ENCODE results near the gene STK10.
"Not testable (repeated sequence)": the region's sequence is repeated elsewhere in the genome, so short reads cannot be mapped to it uniquely, and the experiment has no call there.

STK10 gene

GRCh38 chr5:172188033-172188892 lies at the start of gene STK10:
Gene STK10, minus strand, starts transcription at chr5:172188224. Its CDS starts 182 bp downstream, at chr5:172188042.
- DNase-seq: peak; percentile 79 to 86

- DNase-seq: no peak
Observed at GRCh38 chr5:172235827-172236736, 48.1 kb upstream of the STK10 start.

GRCh38 chr5:172235132-172235780 lies 47.2 kb upstream of the STK10 start:
- no peak for DNase-seq

GRCh38 chr5:172234031-172234430 lies 46.0 kb upstream of the STK10 start:
- DNase-seq: no peak

- DNase-seq: no peak
Observed at GRCh38 chr5:172229904-172230303, 41.9 kb upstream of the STK10 start.

GRCh38 chr5:172224996-172225395 lies 37.0 kb upstream of the STK10 start:
- DNase-seq: no peak

GRCh38 chr5:172223901-172224873 lies 36.2 kb upstream of the STK10 start:
- DNase-seq: no peak

GRCh38 chr5:172219296-172219695 lies 31.3 kb upstream of the STK10 start:
- no peak for DNase-seq

- no peak for DNase-seq
Observed at GRCh38 chr5:172216345-172216744, 28.3 kb upstream of the STK10 start.

- no peak for DNase-seq
Observed at GRCh38 chr5:172213126-172213525, 25.1 kb upstream of the STK10 start.

- DNase-seq: no peak
Observed at GRCh38 chr5:172211676-172212075, 23.7 kb upstream of the STK10 start.

- no peak for DNase-seq
Observed at GRCh38 chr5:172209714-172210113, 21.7 kb upstream of the STK10 start.

GRCh38 chr5:172207511-172207910 lies 19.5 kb upstream of the STK10 start:
- DNase-seq: no peak

- not testable (repeated sequence) for DNase-seq
Observed at GRCh38 chr5:172205984-172206383, 18.0 kb upstream of the STK10 start.

- no peak for DNase-seq
Observed at GRCh38 chr5:172200476-172200875, 12.5 kb upstream of the STK10 start.

- no peak for DNase-seq
Observed at GRCh38 chr5:172199446-172199845, 11.4 kb upstream of the STK10 start.

- not testable (repeated sequence) for DNase-seq
Observed at GRCh38 chr5:172197775-172198174, 9.8 kb upstream of the STK10 start.

GRCh38 chr5:172194985-172195774 lies 7.2 kb upstream of the STK10 start:
- DNase-seq: no peak

GRCh38 chr5:172193872-172194271 lies 5.8 kb upstream of the STK10 start, which contains the start of gene EFCAB9:
Gene EFCAB9, plus strand, starts transcription at chr5:172194172. Its CDS starts 1 bp downstream, at chr5:172194173.
- no peak for DNase-seq

- no peak for DNase-seq
Observed at GRCh38 chr5:172189693-172190296, 1.8 kb upstream of the STK10 start.
